ENCODE measurements around the gene WASL.

Gene WASL

DNA sequence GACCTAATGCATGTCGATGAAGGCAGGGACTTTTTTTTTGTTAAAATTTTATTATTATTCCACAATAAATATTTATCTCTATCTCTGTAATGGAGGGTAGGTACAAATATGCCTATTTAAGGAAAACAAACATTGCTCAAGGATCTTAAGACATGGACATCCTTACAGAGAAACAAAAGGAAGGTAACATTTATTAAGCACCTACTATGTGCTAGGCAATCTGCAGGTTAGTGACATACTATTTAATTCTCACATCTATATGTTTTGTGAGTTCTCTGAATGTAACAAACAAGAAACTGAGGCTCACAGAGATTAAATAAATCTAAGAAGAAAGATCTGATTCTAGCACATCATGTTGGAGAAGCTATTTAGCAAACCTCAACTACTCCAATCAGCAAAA lies 61.1 kb downstream of the WASL start:
- no peak for DNase-seq

DNA sequence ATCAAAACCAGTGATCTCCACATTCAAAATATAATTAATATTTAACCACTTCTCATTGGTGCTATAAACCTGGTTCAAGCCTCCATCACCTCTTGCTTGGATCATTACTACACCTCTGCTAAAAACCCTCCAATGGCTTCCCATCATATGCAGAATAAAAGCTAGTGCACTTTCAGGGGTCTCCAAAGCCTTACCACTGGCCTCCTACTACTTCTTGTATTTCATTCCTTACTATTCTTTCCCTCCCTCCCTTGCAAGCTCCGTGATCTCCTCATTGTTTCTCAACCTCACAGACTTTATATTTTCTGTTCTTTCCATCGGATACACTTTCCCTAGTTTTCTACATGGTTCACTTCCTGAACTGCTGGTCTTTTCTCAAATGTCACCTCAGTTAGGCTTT lies 61.6 kb downstream of the WASL start:
- no peak for DNase-seq

DNA sequence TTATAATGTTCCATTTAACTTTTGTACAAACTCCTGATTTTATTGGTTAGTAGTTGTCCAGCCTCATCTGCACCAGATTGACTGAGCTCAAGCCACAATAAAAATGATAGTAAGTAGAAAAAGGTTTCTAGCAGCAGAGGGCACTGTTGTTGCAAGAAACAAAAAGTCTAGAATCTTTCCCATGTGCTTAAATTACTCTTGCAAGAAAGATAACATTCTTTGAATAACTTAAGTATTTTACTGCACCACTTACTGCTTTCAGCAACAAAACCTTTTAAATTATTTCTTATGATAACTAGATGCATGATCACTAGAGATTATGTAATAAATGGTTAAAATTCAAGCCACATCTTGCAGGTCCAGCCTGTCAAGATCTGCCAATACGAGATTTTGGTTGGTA lies 66.1 kb downstream of the WASL start:
- DNase-seq = peak; percentile 19

DNA sequence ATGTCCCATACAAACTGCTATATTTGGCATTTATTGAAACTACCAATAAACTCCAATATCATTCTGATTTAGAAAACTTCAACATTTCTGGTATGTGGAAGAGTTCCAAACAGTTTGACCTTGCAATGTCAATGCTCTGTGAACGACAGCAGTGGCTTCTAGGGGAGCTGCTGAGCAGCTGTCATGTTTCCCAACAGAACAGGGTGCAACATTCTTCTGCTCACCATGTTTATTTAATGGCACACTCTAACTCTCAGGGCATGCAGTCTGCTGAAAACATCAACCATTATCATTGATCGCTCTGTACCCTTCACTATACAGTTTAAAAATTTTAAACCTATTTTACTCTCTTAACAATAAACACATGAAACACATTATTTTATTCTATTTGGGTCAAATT lies 67.2 kb downstream of the WASL start:
- no peak for DNase-seq

DNA sequence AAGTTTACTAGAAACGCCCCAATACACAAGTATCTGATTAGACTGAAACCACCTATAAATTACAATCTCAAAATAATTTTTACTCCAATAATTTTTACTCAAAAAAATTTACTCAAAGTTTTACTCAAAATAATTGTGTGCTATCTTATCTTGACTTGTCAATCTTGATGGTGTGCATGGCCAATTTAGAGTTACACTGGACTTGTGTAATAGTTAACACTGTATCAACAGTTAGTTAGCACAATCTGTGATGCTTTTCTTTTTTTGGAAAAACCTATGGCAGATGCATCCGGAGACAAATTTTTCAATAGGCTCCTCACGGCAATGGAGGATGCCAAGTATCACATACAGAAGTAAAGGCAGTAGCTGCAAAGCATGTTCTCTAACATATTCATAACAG lies 68.2 kb downstream of the WASL start:
- no peak for DNase-seq

DNA sequence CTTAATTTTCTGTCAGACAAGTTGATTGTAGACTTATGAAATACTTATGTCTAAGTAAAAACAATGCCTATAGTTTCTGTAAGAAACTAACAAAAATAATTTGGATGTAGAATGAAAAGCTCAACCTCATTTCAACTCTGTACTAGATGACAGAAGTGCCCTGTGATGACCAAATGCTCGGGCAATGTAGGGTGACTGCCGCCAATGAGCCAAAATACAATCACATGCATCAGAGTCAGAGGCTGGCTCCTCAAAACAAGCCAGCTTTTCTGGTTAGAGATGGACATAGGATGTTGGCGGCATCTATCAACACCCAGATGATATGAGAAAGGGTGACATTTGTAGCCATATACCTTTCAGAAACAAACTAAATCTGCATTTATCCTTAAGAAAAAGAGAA lies 69.2 kb downstream of the WASL start:
- no peak for DNase-seq

DNA sequence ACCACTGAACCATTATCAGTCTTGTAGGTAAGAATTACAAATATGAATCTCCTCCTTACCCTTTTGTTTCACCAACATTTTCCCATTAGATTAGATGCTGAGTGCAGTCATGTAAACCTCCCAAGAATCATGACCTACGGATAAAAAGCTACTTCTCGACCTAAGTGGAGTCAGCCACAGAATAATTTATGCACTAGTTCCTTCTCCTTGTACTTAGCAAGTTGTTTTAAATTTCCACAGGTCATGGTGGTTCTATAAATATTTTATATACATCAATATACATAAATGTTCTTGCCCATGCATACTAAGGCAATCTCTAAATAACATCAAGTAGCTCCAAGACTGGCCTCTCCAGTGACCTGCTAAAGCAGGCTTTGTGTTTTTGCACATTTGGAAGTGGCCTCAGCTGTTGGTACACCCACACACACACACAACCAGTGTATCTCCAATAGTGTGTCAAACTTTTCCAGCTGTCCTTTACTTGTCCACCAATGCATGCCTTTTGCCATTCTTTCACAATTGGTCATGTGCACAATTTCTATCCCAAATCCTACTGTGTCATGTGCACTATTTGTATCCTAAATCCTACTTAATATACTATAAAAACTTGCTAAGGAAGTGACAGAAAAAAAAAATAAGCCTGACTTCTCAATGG lies 71.6 kb downstream of the WASL start:
- DNase-seq = no peak

DNA sequence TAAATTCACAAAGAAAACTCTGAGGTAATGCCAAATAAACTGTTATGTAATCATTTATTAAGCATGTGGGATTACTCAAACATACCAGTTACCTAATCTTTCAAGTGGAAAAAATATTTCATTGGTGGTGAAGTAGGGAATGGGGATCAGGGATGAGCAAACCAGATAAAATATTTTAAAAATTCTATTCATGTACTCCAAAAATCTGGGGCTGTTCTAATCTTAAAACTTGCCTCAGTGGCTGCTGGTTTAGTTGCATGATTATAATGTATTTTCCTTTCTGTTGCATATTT lies 73.7 kb downstream of the WASL start:
- no peak for DNase-seq

DNA sequence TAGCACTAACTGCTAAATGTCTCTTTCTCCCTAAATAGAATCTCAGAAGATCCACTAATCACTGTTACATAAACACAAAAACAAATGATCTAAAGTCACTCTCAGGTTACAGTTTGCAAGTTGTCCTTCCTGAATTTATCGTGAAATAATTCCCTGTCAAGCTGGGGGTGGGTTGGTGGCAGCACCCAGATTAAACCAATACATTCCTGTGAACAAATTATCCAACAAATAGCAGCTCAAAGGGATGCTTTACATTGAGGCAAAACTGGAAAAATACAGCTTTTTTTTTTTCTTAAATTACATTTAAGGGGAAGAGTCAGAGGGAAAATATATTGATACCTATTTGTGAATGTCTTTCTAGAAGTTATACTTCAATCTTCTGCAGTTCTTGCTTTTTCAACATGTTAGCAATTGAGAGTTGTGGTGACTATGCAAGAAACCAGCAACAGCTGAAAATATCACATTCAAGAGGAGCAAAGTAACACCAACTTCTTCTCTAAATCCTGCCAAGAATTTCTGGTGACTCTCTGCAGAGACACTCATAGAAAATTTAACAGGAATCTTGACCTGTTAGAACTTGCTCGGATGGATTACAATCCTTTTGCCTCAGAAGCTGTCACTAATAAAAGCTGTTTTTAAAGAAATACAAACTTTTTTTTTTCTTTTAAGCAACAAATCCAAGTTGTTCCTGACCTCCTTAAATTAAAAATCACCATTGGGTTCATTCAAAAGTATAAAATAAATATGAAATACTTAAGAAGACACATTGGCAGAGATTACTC lies 74.2 kb downstream of the WASL start:
- no peak for DNase-seq

DNA sequence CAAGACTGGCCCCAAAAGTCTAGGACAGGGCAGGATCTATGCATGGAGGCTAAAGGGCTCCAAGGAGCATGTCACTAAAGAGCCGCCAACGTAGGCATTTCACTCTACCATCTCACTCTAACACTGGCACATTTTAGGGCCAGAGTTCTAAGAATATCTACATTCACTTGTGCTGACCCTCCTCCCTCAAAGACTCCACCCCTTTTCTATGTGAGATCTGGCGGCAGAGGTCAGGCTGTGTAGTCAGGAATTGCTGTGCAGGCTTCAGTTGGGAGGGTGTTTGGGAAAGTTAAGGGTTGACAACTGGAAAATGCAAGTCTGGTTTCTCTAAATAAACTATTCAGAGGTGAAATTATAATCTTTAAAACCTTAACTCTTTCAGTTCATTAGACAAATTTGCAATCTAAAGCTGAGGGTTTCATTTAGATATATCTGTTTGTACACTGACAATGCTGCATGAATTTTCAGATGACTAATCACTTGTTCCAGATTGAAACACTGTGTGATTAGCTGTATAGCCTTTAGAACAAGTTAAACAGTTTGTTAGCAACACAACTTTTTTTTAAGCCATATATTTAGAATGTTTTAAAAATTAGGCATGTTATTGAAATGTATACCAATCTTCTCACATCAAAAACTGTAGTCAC lies 74.9 kb downstream of the WASL start:
- no peak for DNase-seq

DNA sequence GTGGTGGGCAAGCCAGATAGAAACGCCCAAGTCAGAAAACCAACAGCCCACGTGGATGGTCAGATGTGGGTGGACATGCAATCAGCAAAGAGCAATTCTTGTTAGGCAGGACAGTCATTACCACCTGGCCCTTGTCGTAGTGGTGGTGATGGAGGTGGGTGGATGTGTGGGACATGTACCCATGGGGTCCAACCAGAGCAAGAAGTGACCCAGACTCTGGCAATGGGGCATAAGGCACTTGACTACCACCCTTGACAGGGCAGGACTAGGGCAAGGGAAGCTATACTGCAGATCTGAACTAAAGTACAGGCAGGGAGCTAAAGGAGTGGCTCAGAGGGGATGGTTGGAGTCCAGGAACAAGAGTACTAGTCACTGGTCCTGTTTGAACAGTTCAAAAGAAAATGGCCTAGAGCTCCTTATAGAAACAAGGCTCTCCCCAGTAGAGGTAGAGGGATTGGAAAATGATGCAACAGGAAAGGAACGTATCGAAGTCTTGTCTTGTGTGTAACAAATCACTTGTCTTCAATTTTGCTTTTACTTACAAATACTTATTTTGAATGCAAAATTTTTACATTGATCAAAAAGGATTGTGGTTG lies 75.6 kb downstream of the WASL start:
- no peak for DNase-seq

DNA sequence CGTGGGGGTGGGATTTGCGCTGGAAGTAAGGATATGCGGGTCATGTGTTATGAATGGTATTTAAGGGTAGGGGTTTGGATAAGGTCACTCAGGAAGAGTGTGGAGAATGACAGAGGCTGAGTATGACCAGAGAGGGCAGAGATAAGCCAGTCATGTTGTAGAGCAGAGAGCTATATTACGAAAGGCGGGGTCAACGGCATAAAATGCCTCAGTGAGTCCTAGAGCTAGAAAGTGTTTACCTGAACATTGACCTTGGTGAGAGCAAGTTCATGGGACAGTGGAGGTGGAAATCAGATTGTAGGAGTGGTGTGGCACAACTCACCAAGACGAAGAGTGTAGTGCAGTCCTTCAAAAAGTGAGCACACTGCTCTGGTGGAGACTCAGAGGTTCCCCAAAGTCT lies 79.3 kb downstream of the WASL start:
- no peak for DNase-seq

DNA sequence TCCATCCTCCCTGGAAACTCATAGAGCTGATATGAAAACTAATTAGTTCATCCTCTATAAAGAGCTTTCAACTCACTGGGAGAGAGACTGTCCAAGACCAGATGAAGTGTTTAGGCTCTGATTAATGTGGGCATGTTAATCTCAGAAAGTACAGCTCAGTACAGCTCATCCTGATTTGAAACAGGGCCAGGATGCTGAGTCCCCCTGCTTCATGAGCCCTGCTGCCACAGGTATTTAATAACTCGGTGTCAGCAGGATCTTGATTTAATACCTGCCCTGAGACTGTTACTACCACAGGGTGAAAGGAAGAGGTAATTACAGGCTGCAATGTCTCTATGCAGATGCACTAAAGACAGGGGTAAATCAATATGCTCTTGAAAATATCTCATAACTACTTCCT lies 82.3 kb downstream of the WASL start:
- DNase-seq = peak; percentile 33

DNA sequence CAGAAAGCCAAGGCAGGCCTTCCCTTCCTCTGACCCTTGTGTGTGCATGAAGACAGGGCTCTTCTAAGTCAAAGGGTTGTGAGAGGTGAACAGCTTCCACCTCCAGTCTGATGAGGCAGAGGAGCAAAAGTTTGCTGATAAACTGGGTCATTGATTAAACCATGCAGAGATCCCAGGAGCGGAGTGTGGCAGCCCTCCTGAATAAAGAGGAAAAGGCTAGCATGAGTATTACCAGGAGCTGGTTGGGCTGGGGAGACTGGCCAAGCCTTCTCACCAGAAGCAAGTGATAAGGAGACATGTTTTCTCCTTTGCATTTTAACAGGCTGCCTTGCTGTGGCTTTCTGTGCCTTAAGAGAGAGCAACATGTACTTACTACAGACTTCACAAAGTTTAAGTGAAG lies 82.9 kb downstream of the WASL start:
- DNase-seq = no peak

DNA sequence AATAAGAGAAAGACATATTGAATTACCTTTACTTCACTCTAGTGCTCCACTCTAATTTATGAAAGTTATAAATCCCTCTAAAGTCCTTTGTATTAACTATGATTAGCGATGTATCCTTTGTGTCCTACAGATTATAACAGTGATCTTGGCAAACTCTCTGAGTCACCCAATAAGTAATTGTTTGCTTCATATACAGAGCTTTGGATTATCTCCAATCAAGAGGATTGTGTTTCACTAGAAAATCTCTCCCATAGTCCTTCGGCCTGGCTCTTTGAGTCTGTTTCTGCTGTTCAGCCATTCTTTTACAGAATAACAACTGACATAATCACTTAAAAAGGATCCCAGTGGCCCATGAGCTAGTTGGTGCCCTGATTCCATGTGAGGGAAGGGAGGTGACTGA lies 83.6 kb downstream of the WASL start:
- peak; percentile 9 for DNase-seq

DNA sequence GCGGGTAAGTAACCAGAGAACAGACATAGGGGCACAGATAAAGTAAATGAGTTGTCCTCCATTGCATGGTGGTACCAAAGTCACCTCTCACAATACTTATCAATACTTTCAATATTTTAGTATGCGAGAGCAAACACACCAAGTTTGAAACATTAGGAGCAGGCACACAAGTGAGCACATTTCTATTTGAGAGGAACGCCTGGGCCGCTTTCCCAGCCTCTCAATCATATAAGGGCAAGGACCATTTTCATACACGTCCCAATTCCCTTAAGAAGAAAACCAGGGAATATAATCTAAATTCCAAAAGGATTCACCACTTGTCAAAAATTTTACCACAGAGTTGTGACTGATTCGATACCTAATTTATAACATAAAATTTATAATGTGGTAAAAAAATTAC lies 85.6 kb downstream of the WASL start:
- DNase-seq = no peak

DNA sequence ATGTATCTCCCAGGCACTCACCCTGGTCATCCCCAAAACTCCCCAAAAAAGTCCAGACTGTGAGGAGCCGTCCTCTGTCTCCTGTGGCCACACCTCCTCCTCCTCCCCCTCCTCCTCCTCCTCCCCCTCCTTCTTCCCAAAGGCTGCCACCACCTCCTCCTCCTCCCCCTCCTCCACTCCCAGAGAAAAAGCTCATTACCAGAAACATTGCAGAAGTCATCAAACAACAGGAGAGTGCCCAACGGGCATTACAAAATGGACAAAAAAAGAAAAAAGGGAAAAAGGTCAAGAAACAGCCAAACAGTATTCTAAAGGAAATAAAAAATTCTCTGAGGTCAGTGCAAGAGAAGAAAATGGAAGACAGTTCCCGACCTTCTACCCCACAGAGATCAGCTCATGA lies 86.0 kb downstream of the WASL start:
- DNase-seq = no peak

DNA sequence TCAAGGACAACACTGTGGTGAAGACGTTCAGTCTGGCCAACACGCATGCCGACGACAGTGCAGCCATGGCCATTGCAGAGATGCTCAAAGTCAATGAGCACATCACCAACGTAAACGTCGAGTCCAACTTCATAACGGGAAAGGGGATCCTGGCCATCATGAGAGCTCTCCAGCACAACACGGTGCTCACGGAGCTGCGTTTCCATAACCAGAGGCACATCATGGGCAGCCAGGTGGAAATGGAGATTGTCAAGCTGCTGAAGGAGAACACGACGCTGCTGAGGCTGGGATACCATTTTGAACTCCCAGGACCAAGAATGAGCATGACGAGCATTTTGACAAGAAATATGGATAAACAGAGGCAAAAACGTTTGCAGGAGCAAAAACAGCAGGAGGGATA lies 86.5 kb downstream of the WASL start:
- no peak for DNase-seq

DNA sequence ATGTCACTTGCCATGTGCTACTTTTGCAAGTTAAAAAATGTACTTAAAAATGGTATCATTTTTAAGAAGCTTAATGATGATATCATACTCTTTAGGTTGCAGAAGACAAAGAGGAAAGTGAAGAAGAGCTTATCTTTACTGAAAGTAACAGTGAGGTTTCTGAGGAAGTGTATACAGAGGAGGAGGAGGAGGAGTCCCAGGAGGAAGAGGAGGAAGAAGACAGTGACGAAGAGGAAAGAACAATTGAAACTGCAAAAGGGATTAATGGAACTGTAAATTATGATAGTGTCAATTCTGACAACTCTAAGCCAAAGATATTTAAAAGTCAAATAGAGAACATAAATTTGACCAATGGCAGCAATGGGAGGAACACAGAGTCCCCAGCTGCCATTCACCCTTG lies 87.0 kb downstream of the WASL start:
- DNase-seq = no peak

DNA sequence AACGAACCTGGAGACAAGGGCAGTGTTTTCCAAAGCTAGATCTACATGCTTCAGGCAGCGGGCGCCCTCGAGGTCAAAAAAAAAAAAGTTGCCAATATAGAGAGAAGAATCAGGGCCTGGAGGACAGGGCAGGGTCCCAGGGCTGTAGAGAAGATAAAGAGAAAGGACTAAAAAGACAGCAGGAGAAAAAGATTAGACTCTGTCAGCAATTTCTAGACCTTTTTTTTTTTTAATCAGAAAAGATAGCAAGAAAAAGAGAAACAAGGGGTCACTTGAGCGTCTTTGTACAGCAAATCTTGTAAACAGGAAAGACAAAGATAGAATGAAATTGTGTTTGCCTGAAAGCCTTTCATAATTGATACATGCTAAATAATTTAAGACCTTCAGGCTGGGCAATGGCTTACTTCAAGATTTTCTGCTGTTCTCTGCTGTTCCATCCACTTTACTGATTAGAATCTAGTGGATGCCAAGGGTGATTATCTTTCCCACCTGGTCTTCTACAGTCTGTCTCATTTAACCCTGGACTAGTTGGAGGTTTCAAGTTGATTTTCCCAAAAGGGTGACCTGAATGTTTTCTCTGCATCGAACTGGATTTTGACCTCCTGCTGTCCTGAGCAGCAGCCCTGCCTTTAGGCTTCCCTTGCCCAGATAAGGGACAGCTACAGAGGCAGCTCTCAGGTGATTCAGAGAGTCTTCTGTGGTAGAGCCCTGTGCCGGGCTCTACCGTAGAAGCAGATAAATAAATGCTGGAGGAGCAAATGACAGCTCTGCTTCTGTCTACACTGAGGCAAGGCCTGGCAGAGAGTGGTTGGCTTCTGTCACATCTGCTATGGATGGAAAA lies 88.1 kb downstream of the WASL start:
- DNase-seq = no peak

DNA sequence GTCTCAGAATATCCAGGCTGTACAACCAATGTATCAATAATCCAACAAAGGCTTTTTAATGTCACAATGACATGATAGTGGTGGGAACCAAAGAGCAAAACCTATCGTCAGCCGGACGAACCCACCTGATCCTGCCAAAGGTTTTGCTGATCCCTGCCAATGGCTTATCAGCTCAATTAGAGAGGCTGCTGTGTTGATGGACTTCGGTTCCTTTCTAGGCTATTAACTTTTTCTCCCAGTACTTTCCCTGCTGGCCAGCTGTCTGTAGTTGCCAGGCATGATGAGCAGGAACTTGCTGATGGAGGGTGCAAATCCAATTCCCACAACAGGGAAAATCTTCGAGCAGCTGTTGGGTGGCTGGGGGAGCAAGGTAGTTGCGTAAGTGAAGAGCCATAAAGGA lies 90.8 kb downstream of the WASL start:
- no peak for DNase-seq

DNA sequence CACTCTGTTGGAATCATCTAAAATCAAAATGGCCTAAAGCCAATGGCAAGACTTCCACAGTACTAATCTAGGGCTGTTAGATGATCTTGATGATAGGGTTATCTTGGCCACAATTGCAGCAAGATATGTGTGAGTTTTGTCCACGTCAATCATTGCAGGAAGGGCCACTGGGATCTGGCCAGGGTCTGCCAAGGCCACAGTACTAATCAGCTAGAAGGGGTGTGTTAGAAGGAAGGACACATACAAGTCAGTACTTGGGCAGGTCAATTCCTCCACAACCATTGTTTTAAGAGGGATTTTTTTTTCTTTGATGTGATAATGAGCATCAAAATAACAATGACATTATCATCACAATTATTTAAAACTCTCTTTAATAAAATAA lies 91.5 kb downstream of the WASL start:
- DNase-seq = no peak

DNA sequence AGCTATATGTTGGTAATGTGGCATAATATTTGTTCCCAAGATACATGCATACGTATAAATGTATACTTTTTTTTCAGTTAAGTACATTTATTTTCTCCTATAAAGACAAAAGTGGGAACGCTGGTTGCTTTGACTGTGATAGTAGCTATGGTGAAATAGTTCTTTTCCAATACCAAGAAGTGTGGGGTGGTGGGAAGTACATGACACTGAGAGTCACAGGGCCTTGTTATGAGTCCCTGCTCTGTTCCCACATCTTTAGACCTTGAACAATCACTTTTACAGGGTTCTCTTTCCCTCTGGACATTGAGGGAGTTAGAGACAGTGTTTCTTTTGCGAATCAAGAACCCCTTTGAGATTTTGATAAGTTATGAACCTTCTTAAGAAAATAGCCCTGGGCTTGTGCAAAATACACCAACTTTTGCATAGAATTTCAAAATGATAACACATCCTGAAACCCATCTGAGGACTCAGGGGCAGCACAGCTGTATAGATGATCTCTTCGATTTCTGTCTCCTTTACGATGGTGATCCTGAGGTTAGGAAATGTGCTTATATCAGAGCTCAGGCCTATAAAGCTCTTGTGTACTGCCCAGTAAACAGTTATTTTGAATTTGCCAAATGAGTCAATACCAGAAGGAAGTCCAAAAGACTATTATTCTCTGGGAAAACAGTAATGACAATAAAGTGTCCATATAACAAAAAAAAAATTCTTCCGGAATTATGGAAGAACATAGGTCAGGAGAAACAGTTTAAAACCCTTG lies 92.1 kb downstream of the WASL start:
- no peak for DNase-seq

All from NCI-H2081 treated with DMSO at 0.1 percent for 48 hours (cell line).